IPS-18a (cell line): Measurements from ENCODE around the gene PRPF19.

Experiments
- H3K27ac ChIP-seq: one replicate; pipeline ENCODE4 v1.5.1; 2013; ENCODE audit warnings: low read length
- H3K27me3 ChIP-seq: one replicate; pipeline ENCODE4 v1.6.1; 2013; ENCODE audit warnings: mild to moderate bottlenecking, low read length; ENCODE audit not compliant: control insufficient read depth, insufficient read depth
- H3K36me3 ChIP-seq: one replicate; pipeline ENCODE4 v1.6.1; 2013; ENCODE audit warnings: low read depth, low read length; ENCODE audit not compliant: control insufficient read depth
- H3K4me1 ChIP-seq: one replicate; pipeline ENCODE4 v1.6.1; 2013; ENCODE audit warnings: low read depth, low read length; ENCODE audit not compliant: control insufficient read depth
- H3K4me3 ChIP-seq: one replicate; pipeline ENCODE4 v1.5.1; 2013; ENCODE audit warnings: low read length
- H3K9ac ChIP-seq: one replicate; pipeline ENCODE4 v1.6.1; 2013; ENCODE audit warnings: mild to moderate bottlenecking, low read length, moderate library complexity
- H3K9me3 ChIP-seq: one replicate; pipeline ENCODE4 v1.6.1; 2013; ENCODE audit warnings: low read depth, low read length; ENCODE audit not compliant: control insufficient read depth

The PRPF19 gene

GRCh38 chr11:60869451-60869825 lies 36.9 kb downstream of the PRPF19 start:
- Histone ChIP-seq H3K27me3 (no peaks in the 10 kb centered on the region), H3K4me1 (no peaks in the 10 kb centered on the region)

GRCh38 chr11:60868682-60869450 lies 37.5 kb downstream of the PRPF19 start:
- Histone ChIP-seq H3K9ac (no peak overlapping the region), H3K9me3 (no peaks in the 10 kb centered on the region), H3K27ac (no peak overlapping the region), H3K4me1 (no peaks in the 10 kb centered on the region), H3K27me3 (no peaks in the 10 kb centered on the region), H3K4me3 (no peak overlapping the region), H3K36me3 (no peaks in the 10 kb centered on the region)

More at GRCh38 chr11:60869451-60869825, 36.9 kb downstream of the PRPF19 start:
- Histone ChIP-seq H3K9me3 (no peaks in the 10 kb centered on the region), H3K9ac (no peak overlapping the region), H3K36me3 (no peaks in the 10 kb centered on the region), H3K27ac (no peak overlapping the region), H3K4me3 (no peak overlapping the region)

- Histone ChIP-seq H3K27me3 (no peaks in the 10 kb centered on the region), H3K4me3 (no peak overlapping the region), H3K9me3 (no peaks in the 10 kb centered on the region), H3K36me3 (no peaks in the 10 kb centered on the region), H3K27ac (no peak overlapping the region), H3K9ac (no peak overlapping the region), H3K4me1 (no peaks in the 10 kb centered on the region)
These were observed 38.3 kb downstream of the PRPF19 start for GRCh38 chr11:60867871-60868681.

- Histone ChIP-seq H3K4me1 (no peaks in the 10 kb centered on the region), H3K9me3 (no peaks in the 10 kb centered on the region), H3K4me3 (no peak within 1 kb of the TSS), H3K36me3 (no peaks in the 10 kb centered on the region), H3K27ac (no peak within 1 kb of the TSS), H3K9ac (no peak within 1 kb of the TSS), H3K27me3 (no peaks in the 10 kb centered on the region)
These were observed 39.2 kb downstream of the PRPF19 start, which contains the start of gene ZP1 for GRCh38 chr11:60866911-60867870. ZP1 (plus strand) TSS chr11:60867542; CDS start chr11:60867562, 20 bp downstream.

- no peaks in the 10 kb centered on the region for H3K36me3 ChIP-seq
- no peak overlapping the region for H3K4me3 ChIP-seq
- no peaks in the 10 kb centered on the region for H3K9me3 ChIP-seq
- no peak overlapping the region for H3K27ac ChIP-seq
- H3K9ac ChIP-seq = no peak overlapping the region
- H3K27me3 ChIP-seq = no peaks in the 10 kb centered on the region
- no peaks in the 10 kb centered on the region for H3K4me1 ChIP-seq
These were observed 41.4 kb downstream of the PRPF19 start for GRCh38 chr11:60864856-60865513.

- no peaks in the 10 kb centered on the region for H3K4me1 ChIP-seq
- H3K9me3 ChIP-seq = no peaks in the 10 kb centered on the region
- no peak overlapping the region for H3K4me3 ChIP-seq
- no peaks in the 10 kb centered on the region for H3K36me3 ChIP-seq
- no peak overlapping the region for H3K9ac ChIP-seq
- no peaks in the 10 kb centered on the region for H3K27me3 ChIP-seq
- H3K27ac ChIP-seq = no peak overlapping the region
These were observed 42.5 kb downstream of the PRPF19 start for GRCh38 chr11:60863550-60864521.

- Histone ChIP-seq H3K27me3 (no peaks in the 10 kb centered on the region), H3K4me1 (no peaks in the 10 kb centered on the region)
These were observed 44.2 kb downstream of the PRPF19 start for GRCh38 chr11:60862171-60862570.

GRCh38 chr11:60860943-60861342 lies 45.4 kb downstream of the PRPF19 start:
- no peaks in the 10 kb centered on the region for H3K27me3 ChIP-seq
- H3K27ac ChIP-seq = no peak overlapping the region
- H3K9ac ChIP-seq = no peak overlapping the region
- no peaks in the 10 kb centered on the region for H3K9me3 ChIP-seq
- H3K4me1 ChIP-seq = no peaks in the 10 kb centered on the region
- H3K4me3 ChIP-seq = no peak overlapping the region
- no peaks in the 10 kb centered on the region for H3K36me3 ChIP-seq

More at GRCh38 chr11:60862171-60862570, 44.2 kb downstream of the PRPF19 start:
- no peak overlapping the region for H3K9ac ChIP-seq
- no peak overlapping the region for H3K27ac ChIP-seq
- no peak overlapping the region for H3K4me3 ChIP-seq
- no peaks in the 10 kb centered on the region for H3K36me3 ChIP-seq
- H3K9me3 ChIP-seq = no peaks in the 10 kb centered on the region

GRCh38 chr11:60859616-60860250 lies 46.7 kb downstream of the PRPF19 start:
- H3K9me3 ChIP-seq = no peaks in the 10 kb centered on the region
- no peaks in the 10 kb centered on the region for H3K27me3 ChIP-seq
- H3K4me3 ChIP-seq = no peak overlapping the region
- no peaks in the 10 kb centered on the region for H3K36me3 ChIP-seq
- H3K9ac ChIP-seq = no peak overlapping the region
- H3K27ac ChIP-seq = no peak overlapping the region
- no peaks in the 10 kb centered on the region for H3K4me1 ChIP-seq
